CD4-positive, CD25-positive, alpha-beta regulatory T cell (primary cell): Measurements from ENCODE around the gene CYTH2. TPM values are rescaled to one million over a fixed set of nuclear protein-coding genes. Genes with fewer than 3 reads are reported as not detected.

Experiments
- ATAC-seq, 2 donors: fragments of 150-1000 bp; cut with Tn5 transposase; one replicate each; pipeline ENCODE4 v1.10.0; 2021; ENCODE audit warnings: low read depth in 2 of 2, moderate number of reproducible peaks in 2 of 2, moderate library complexity in 1 of 2
- DNase-seq, 3 donors: peaks; one replicate each; pipeline versions ENCODE4 v3.0.0 to v3.0.0-alpha.2; 2012 to 2022; ENCODE audit warnings: mixed read lengths in 1 of 3
- H3K27ac ChIP-seq: one replicate; pipeline ENCODE4 v1.7.0; 2013; ENCODE audit warnings: mild to moderate bottlenecking, low read length; ENCODE audit not compliant: insufficient read depth, poor library complexity, severe bottlenecking
- H3K27me3 ChIP-seq: one replicate; pipeline ENCODE4 v1.7.0; 2013; ENCODE audit warnings: low read length; ENCODE audit not compliant: control insufficient read depth, insufficient read depth
- H3K36me3 ChIP-seq: one replicate; pipeline ENCODE4 v1.7.0; 2013; ENCODE audit warnings: mild to moderate bottlenecking, low read length, moderate library complexity; ENCODE audit not compliant: control insufficient read depth, insufficient read depth
- H3K4me1 ChIP-seq: 2 replicates; pipeline ENCODE4 v1.7.0; 2013; ENCODE audit warnings: mild to moderate bottlenecking, low read length; ENCODE audit not compliant: insufficient read depth, control insufficient read depth, poor library complexity, severe bottlenecking
- H3K4me3 ChIP-seq: one replicate; pipeline ENCODE4 v1.7.0; 2013; ENCODE audit warnings: low read depth, mild to moderate bottlenecking, low read length, moderate library complexity
- H3K9me3 ChIP-seq, 2 experiments: 1 replicate in 1 of 2; 2 replicates in 1 of 2; pipeline ENCODE4 v1.7.0; 2013; ENCODE audit warnings: low read length in 2 of 2, mild to moderate bottlenecking in 1 of 2, moderate library complexity in 1 of 2; ENCODE audit not compliant: control insufficient read depth in 2 of 2
- H3K27ac Mint-ChIP-seq, 3 donors: one replicate each; pipeline ENCODE4 v1.8.0; 2020 to 2022; ENCODE audit warnings: mild to moderate bottlenecking in 3 of 3, mixed read lengths in 3 of 3, moderate library complexity in 2 of 3
- H3K27me3 Mint-ChIP-seq: one replicate; pipeline ENCODE4 v1.8.0; 2022; ENCODE audit warnings: mild to moderate bottlenecking, mixed read lengths
- H3K36me3 Mint-ChIP-seq: one replicate; pipeline ENCODE4 v1.8.0; 2020; ENCODE audit warnings: mixed read lengths
- H3K4me1 Mint-ChIP-seq, 4 donors: one replicate each; pipeline ENCODE4 v1.8.0; 2020 to 2022; ENCODE audit warnings: mixed read lengths in 4 of 4, mild to moderate bottlenecking in 1 of 4
- H3K4me3 Mint-ChIP-seq, 4 donors: one replicate each; pipeline ENCODE4 v1.8.0; 2020 to 2022; ENCODE audit warnings: mild to moderate bottlenecking in 4 of 4, mixed read lengths in 4 of 4, moderate library complexity in 3 of 4
- H3K9me3 Mint-ChIP-seq, 7 donors: one replicate each; pipeline ENCODE4 v1.8.0; 2020 to 2022; ENCODE audit warnings: mixed read lengths in 7 of 7, mild to moderate bottlenecking in 3 of 7, moderate library complexity in 2 of 7
- polyA plus RNA-seq, 4 donors: library from polyadenylated mRNA; unstranded; fragments of 300-500 nt; fragmentation: Illumina TruSeq; gene quantifications; one replicate each; pipeline ENCODE4 v1.2.3, GENCODE V29; 2021
- total RNA-seq: library from RNA; stranded (reverse); gene quantifications from one replicate; pipeline ENCODE4 v1.2.3, GENCODE V29; 2022

CYTH2 gene
- total and polyA plus RNA-seq, 5 donors from 2014 or later, result 24.2 to 46.7 (median 31.1) TPM

GRCh38 chr19:48530770-48531169, 61.6 kb downstream of the CYTH2 start:
- Mint-ChIP-seq H3K4me3 (no peak overlapping the region), H3K27me3 (peaks cover 5% of the 10 kb centered on the region), H3K4me1 (no peaks in the 10 kb centered on the region), H3K9me3 (peaks cover 3 to 30% (median 6%) of the 10 kb centered on the region in 7 donors), H3K36me3 (no peaks in the 10 kb centered on the region), H3K27ac (no peak overlapping the region)
- Histone ChIP-seq H3K4me1 (no peaks in the 10 kb centered on the region), H3K27ac (no peak overlapping the region), H3K27me3 (no peaks in the 10 kb centered on the region), H3K9me3 (peaks cover 6 to 14% of the 10 kb centered on the region in 2 experiments), H3K36me3 (no peaks in the 10 kb centered on the region), H3K4me3 (no peak overlapping the region)
- DNase-seq (no peak), ATAC-seq (no peak)

Other genes starting within 250 kb of the CYTH2 start
- gene CARD8, start 213.5 kb upstream of the CYTH2 start, total RNA-seq, result 179 TPM
- 100 to 1,000 TPM in 1 of 4 donors, 10 to 100 TPM in 3; 85.9 to 107 (median 91.7) TPM for gene CARD8, start 213.5 kb upstream of the CYTH2 start, polyA plus RNA-seq
- gene ZNF114, start 199.3 kb upstream of the CYTH2 start, total RNA-seq, result not detected
- gene ZNF114, start 199.3 kb upstream of the CYTH2 start, polyA plus RNA-seq, result not detected
- 290 TPM for gene EMP3, start 143.8 kb upstream of the CYTH2 start, total RNA-seq
- 1,000 to 10,000 TPM in 2 of 4 donors, 100 to 1,000 TPM in 2; 809 to 1,327 (median 1,095) TPM for gene EMP3, start 143.8 kb upstream of the CYTH2 start, polyA plus RNA-seq
- 9.3 TPM for gene TMEM143, start 105.4 kb upstream of the CYTH2 start, total RNA-seq
- 1 to 10 TPM; 1.9 to 5.3 (median 4.5) TPM for gene TMEM143, start 105.4 kb upstream of the CYTH2 start, polyA plus RNA-seq
- gene SYNGR4, start 105.0 kb upstream of the CYTH2 start, total RNA-seq, result not detected
- not detected for gene SYNGR4, start 105.0 kb upstream of the CYTH2 start, polyA plus RNA-seq
- gene KDELR1, start 77.8 kb upstream of the CYTH2 start, total RNA-seq, result 37.6 TPM
- gene KDELR1, start 77.8 kb upstream of the CYTH2 start, polyA plus RNA-seq, result 10 to 100 TPM; 28.8 to 29.9 (median 29.5) TPM
- not detected for gene GRIN2D, start 75.7 kb upstream of the CYTH2 start, total RNA-seq
- not detected for gene GRIN2D, start 75.7 kb upstream of the CYTH2 start, polyA plus RNA-seq
- 29.0 TPM for gene GRWD1, start 23.4 kb upstream of the CYTH2 start, total RNA-seq
- 10 to 100 TPM; 33.9 to 52.9 (median 43.1) TPM for gene GRWD1, start 23.4 kb upstream of the CYTH2 start, polyA plus RNA-seq
- 2.2 TPM for gene KCNJ14, start 13.8 kb upstream of the CYTH2 start, total RNA-seq
- under 1 TPM in 3 of 4 donors, not detected in 1; 0.03 to 0.28 (median 0.18) TPM for gene KCNJ14, start 13.8 kb upstream of the CYTH2 start, polyA plus RNA-seq
- 6.3 TPM for gene LMTK3, start 42.5 kb downstream of the CYTH2 start, total RNA-seq
- not detected for gene LMTK3, start 42.5 kb downstream of the CYTH2 start, polyA plus RNA-seq
- gene SULT2B1, start 82.8 kb downstream of the CYTH2 start, total RNA-seq, result not detected
- gene SULT2B1, start 82.8 kb downstream of the CYTH2 start, polyA plus RNA-seq, result under 1 TPM in 2 of 4 donors, not detected in 2; 0.16 to 0.82 TPM
- gene SPACA4, start 137.4 kb downstream of the CYTH2 start, total RNA-seq, result not detected
- gene SPACA4, start 137.4 kb downstream of the CYTH2 start, polyA plus RNA-seq, result under 1 TPM in 1 of 4 donors, not detected in 3; 0.25 TPM
- gene FAM83E, start 145.7 kb downstream of the CYTH2 start, total RNA-seq, result 0.76 TPM
- gene FAM83E, start 145.7 kb downstream of the CYTH2 start, polyA plus RNA-seq, result under 1 TPM in 1 of 4 donors, not detected in 3; 0.31 TPM
- gene RPL18, start 149.8 kb downstream of the CYTH2 start, total RNA-seq, result 1,690 TPM
- 1,000 to 10,000 TPM; 1,618 to 2,428 (median 2,131) TPM for gene RPL18, start 149.8 kb downstream of the CYTH2 start, polyA plus RNA-seq
- 13.0 TPM for gene SPHK2, start 150.1 kb downstream of the CYTH2 start, total RNA-seq
- 1 to 10 TPM; 4.8 to 8.4 (median 7.5) TPM for gene SPHK2, start 150.1 kb downstream of the CYTH2 start, polyA plus RNA-seq
- gene DBP, start 168.0 kb downstream of the CYTH2 start, total RNA-seq, result 37.7 TPM
- gene DBP, start 168.0 kb downstream of the CYTH2 start, polyA plus RNA-seq, result 10 to 100 TPM; 71.2 to 96.6 (median 85.8) TPM
- gene CA11, start 176.8 kb downstream of the CYTH2 start, total RNA-seq, result 10.4 TPM
- 1 to 10 TPM; 4.1 to 6.3 (median 5.2) TPM for gene CA11, start 176.8 kb downstream of the CYTH2 start, polyA plus RNA-seq
- gene NTN5, start 203.6 kb downstream of the CYTH2 start, total RNA-seq, result 2.3 TPM
- gene NTN5, start 203.6 kb downstream of the CYTH2 start, polyA plus RNA-seq, result under 1 TPM in 2 of 4 donors, not detected in 2; 0.21 to 0.30 TPM
- not detected for gene FUT2, start 226.6 kb downstream of the CYTH2 start, total RNA-seq
- gene FUT2, start 226.6 kb downstream of the CYTH2 start, polyA plus RNA-seq, result under 1 TPM in 2 of 4 donors, not detected in 2; 0.10 to 0.67 TPM